PFSK-1 (cell line): Measurements from ENCODE around the gene SEC31B.

ENCODE experiments used
- POLR2AphosphoS5 ChIP-seq: IDR thresholded peaks from 2 replicates; pipeline ENCODE4 v1.6.1; 2012; ENCODE audit warnings: low read depth, mild to moderate bottlenecking, control low read depth, low read length, moderate library complexity
- TAF1 ChIP-seq: IDR thresholded peaks from 2 replicates; pipeline ENCODE4 v1.6.1; 2012; ENCODE audit warnings: low read length, control low read depth, borderline replicate concordance; ENCODE audit not compliant: insufficient read depth
- TF ChIP-seq, protein P1 (sequence below), 2 experiments: IDR thresholded peaks; 2 replicates each; pipeline versions ENCODE4 v1.6.1 to v1.8.0; 2011 to 2012; ENCODE audit warnings: low read depth in 2 of 2, low read length in 2 of 2, control low read depth in 1 of 2, inconsistent platforms in 1 of 2, mild to moderate bottlenecking in 1 of 2, moderate library complexity in 1 of 2; ENCODE audit not compliant: insufficient read depth in 1 of 2

DNA sequence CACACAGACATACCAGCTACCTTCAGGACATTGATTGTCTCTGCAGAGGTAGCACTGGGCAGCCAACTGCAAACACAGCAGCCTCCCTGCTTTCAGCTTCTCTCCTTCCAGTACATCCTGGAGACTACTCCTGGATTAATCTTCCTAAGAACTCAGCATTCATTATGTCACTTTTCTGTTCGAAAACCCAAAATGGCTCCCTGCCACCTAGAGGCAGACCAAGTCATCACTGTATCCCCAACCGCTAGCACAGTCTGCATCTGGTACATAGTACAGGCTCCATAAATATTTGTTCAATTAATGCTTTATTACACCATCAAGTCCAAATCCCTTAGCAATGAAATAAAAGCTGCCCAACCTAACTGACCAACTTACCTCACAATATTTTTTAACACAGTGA, 5.0 kb upstream of the SEC31B start:
- TF ChIP-seq POLR2AphosphoS5 (no peak), TAF1 (no peak)
- TF ChIP-seq, protein P1, sequence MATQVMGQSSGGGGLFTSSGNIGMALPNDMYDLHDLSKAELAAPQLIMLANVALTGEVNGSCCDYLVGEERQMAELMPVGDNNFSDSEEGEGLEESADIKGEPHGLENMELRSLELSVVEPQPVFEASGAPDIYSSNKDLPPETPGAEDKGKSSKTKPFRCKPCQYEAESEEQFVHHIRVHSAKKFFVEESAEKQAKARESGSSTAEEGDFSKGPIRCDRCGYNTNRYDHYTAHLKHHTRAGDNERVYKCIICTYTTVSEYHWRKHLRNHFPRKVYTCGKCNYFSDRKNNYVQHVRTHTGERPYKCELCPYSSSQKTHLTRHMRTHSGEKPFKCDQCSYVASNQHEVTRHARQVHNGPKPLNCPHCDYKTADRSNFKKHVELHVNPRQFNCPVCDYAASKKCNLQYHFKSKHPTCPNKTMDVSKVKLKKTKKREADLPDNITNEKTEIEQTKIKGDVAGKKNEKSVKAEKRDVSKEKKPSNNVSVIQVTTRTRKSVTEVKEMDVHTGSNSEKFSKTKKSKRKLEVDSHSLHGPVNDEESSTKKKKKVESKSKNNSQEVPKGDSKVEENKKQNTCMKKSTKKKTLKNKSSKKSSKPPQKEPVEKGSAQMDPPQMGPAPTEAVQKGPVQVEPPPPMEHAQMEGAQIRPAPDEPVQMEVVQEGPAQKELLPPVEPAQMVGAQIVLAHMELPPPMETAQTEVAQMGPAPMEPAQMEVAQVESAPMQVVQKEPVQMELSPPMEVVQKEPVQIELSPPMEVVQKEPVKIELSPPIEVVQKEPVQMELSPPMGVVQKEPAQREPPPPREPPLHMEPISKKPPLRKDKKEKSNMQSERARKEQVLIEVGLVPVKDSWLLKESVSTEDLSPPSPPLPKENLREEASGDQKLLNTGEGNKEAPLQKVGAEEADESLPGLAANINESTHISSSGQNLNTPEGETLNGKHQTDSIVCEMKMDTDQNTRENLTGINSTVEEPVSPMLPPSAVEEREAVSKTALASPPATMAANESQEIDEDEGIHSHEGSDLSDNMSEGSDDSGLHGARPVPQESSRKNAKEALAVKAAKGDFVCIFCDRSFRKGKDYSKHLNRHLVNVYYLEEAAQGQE (IDR thresholded peaks at IDR 0.05; ENCODE audit: insufficient read depth in 1 of 2, low read depth in 2 of 2, low read length in 2 of 2) = no peak
